ENCODE measurements around the gene KIF5A. TPM values are rescaled to one million over a fixed set of nuclear protein-coding genes. Genes with fewer than 3 reads are reported as not detected.

KIF5A gene
- total RNA-seq, 1 experiment from 2014 or later: not detected

DNA sequence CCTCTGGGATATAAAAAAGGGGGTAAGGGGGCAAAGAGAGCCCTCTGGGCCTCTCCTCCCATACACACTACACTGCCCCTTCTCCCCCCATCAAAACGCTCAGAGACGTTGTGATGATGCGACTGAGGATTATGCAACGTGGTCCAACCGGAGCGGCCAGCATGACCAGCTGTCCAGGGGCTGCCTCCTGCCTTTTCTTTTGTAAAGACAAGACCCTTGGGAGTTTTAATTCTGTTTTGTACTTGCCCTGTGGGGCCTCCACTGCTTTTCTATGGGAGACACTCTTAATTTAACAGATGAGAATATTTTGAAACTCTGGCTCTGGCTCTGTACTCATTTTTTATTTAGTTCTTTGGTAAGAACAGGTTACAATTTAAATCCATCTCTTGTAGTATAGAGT is 20.0 kb upstream of the KIF5A start:
- no peak for DNase-seq (ENCODE audit: low read depth)
- in situ Hi-C loops (cut with HindIII; ENCODE audit: low pct_unique_long_range_greater_than_20kb, low sequenced_read_pairs): no loop called here

- no peak for DNase-seq (ENCODE audit: low read depth)
- in situ Hi-C loops (cut with HindIII; ENCODE audit: low pct_unique_long_range_greater_than_20kb, low sequenced_read_pairs): no loop called here
Measured at GRCh38 chr12:57530396-57531142, 19.3 kb upstream of the KIF5A start.

- in situ Hi-C loops (cut with HindIII; ENCODE audit: low pct_unique_long_range_greater_than_20kb, low sequenced_read_pairs): no loop called here
- DNase-seq (ENCODE audit: low read depth): no peak
Measured at GRCh38 chr12:57531836-57532235, 18.0 kb upstream of the KIF5A start.

GRCh38 chr12:57533108-57533507 is 16.7 kb upstream of the KIF5A start:
- no peak for DNase-seq (ENCODE audit: low read depth)
- in situ Hi-C loops (cut with HindIII; ENCODE audit: low pct_unique_long_range_greater_than_20kb, low sequenced_read_pairs): no loop called here

DNA sequence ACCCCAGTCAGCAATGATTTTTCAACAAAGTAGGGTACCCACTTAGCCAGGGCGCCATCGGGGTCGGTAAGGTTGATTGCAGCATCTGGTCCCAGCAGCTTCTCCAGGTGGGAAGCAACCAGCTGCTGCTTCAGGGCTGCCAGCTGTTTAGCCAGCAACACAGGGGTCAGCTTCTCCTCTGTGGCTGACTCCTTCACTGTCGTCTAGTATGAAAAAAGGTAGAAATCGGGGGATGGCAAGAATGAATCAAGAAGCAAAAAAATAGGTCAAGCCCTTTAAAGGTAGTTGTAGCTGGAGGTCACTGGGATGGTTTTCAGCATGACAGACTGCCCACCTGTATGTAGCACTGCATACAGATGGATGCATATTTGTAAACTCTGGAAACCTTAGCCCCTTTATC is 15.6 kb upstream of the KIF5A start:
- in situ Hi-C loops (cut with HindIII; ENCODE audit: low pct_unique_long_range_greater_than_20kb, low sequenced_read_pairs): no loop called here
- no peak for DNase-seq (ENCODE audit: low read depth)

GRCh38 chr12:57534991-57535543 is 14.8 kb upstream of the KIF5A start:
- no peak for DNase-seq (ENCODE audit: low read depth)

GRCh38 chr12:57535764-57536596 is 13.9 kb upstream of the KIF5A start:
- in situ Hi-C loops (cut with HindIII; ENCODE audit: low pct_unique_long_range_greater_than_20kb, low sequenced_read_pairs): no loop called here
- DNase-seq (ENCODE audit: low read depth): no peak

More at GRCh38 chr12:57534991-57535543, 14.8 kb upstream of the KIF5A start:
- in situ Hi-C loops (cut with HindIII; ENCODE audit: low pct_unique_long_range_greater_than_20kb, low sequenced_read_pairs): no loop called here

- DNase-seq (ENCODE audit: low read depth): no peak
- in situ Hi-C loops (cut with HindIII; ENCODE audit: low pct_unique_long_range_greater_than_20kb, low sequenced_read_pairs): no loop called here
Measured at GRCh38 chr12:57536597-57536942, 13.3 kb upstream of the KIF5A start.

DNA sequence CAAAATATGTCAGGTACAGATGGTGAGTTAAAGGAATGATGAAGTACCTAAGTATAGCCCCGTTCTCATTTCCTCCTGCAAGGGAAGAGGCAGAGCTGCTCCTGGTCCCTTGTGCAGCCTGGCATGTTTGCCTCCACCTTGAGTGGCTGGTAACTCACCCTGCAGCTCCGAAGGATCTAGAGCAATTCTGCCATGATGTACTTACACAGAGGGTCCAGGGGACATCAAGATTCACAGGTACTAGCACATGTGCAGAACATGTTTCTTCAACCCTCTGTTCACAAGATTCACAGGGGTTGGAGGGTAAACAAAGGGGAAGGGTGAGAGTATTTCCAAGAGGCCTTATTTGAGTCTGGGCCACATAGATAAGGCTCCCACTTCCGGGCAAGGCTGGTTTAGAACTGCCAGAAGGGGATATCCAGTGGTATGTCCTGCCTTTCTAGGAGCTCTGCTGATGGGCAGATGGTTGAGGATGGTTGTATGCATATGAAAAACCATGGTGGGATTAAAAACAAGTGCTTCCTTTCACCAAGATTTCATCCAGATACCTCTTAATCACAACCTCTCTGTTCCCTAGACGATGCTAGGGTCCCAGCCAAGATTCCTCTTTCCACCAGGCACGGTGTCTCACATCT is 10.6 kb upstream of the KIF5A start:
- no peak for DNase-seq (ENCODE audit: low read depth)
- in situ Hi-C loops (cut with HindIII; ENCODE audit: low pct_unique_long_range_greater_than_20kb, low sequenced_read_pairs): no loop called here

- in situ Hi-C loops (cut with HindIII; ENCODE audit: low pct_unique_long_range_greater_than_20kb, low sequenced_read_pairs): no loop called here
Measured at GRCh38 chr12:57541001-57541400, 8.8 kb upstream of the KIF5A start.

GRCh38 chr12:57541717-57542116 is 8.1 kb upstream of the KIF5A start:
- in situ Hi-C loops (cut with HindIII; ENCODE audit: low pct_unique_long_range_greater_than_20kb, low sequenced_read_pairs): no loop called here

More at GRCh38 chr12:57541001-57541400, 8.8 kb upstream of the KIF5A start:
- DNase-seq (ENCODE audit: low read depth): no peak

DNA sequence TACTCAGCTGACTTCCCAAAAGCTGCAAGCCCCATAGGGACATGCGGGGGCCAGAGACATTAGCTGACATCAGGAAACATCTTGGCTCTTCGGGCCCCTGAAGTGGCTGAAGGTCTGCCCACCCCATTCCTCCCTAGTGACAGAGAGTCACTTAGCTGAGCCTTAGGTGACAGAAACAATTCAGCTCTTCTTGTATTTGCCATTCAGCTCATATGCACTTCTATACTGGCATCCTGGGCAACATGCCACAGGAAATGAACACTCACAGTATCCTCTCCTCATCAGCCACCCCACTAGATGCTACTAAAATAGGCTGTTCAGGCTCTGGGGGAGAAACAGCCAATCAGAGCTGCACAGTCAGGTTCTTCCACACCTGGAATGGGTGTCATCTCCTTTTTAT is 6.3 kb upstream of the KIF5A start:
- no peak for DNase-seq (ENCODE audit: low read depth)
- in situ Hi-C loops (cut with HindIII; ENCODE audit: low pct_unique_long_range_greater_than_20kb, low sequenced_read_pairs): no loop called here

More at GRCh38 chr12:57541717-57542116, 8.1 kb upstream of the KIF5A start:
- no peak for DNase-seq (ENCODE audit: low read depth)

- in situ Hi-C loops (cut with HindIII; ENCODE audit: low pct_unique_long_range_greater_than_20kb, low sequenced_read_pairs): no loop called here
- DNase-seq (ENCODE audit: low read depth): peak; percentile 10
Measured at GRCh38 chr12:57545809-57546437, 3.9 kb upstream of the KIF5A start.

- peak; percentile 95 for DNase-seq (ENCODE audit: low read depth)
- in situ Hi-C loops (cut with HindIII; ENCODE audit: low pct_unique_long_range_greater_than_20kb, low sequenced_read_pairs): no loop called here
Measured at GRCh38 chr12:57546438-57547287, 3.2 kb upstream of the KIF5A start, which contains the start of gene DCTN2. DCTN2 (minus strand) TSS chr12:57547192; CDS start chr12:57547063, 129 bp downstream.

DNA sequence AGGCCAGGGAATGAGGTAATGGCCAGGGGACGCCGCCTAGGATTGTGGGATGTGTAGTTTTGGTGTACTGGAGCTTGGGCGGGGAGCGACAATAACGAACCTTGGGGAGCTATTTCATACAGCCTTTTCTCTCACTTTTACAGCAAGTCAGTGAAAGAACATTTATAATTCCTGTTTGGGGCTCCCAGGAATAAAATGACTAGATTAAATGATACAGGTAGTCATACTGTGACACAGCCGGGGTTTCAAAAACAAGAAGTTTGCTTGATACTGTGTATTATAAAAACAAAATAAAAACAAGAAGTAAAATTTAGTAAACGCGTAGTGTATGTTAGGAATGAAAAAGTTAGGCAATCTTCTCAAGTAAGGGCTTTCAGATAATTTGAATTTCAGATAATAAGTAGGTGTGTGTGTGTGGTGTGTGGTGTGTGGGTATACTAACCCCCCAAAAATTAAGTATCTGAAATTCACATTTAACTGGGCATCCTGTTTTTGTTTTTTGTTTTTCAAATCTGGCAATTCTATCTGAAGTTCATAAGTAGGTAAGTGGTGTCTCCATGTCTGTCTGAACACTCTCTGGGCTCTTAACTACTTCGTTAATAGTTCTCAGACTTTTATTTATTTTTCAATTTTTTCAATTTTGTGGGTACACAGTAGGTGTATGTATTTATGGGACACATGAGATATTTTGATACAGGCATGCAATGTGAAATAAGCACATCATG is 2.4 kb upstream of the KIF5A start:
- in situ Hi-C loops (cut with HindIII; ENCODE audit: low pct_unique_long_range_greater_than_20kb, low sequenced_read_pairs): no loop called here
- no peak for DNase-seq (ENCODE audit: low read depth)

- DNase-seq (ENCODE audit: low read depth): no peak
- in situ Hi-C loops (cut with HindIII; ENCODE audit: low pct_unique_long_range_greater_than_20kb, low sequenced_read_pairs): no loop called here
Measured at GRCh38 chr12:57548013-57548315, 1.9 kb upstream of the KIF5A start.

DNA sequence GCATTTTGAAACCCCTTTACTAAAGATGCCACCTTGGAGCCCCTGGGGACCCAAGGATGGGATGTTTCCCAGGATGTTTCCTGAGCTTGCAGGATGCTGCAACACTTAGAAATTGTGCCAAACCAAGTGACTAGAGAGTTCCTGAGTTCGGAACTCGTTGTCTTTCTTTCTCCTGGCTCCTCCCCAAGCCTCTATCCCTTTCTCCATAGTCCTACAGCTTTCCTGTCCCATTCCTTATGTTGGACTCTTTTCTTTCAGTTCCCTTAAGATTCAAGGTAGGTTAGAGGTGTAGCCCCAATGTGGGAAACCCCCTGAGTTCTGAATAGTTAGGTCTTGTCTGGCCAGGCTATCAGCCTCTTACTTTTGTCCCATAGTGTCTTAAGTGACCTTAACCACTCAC is 1.4 kb upstream of the KIF5A start:
- in situ Hi-C loops (cut with HindIII; ENCODE audit: low pct_unique_long_range_greater_than_20kb, low sequenced_read_pairs): no loop called here
- DNase-seq (ENCODE audit: low read depth): no peak
